PFSK-1 (cell line): ENCODE measurements around the gene PLPPR1.

Experiments used
- FOXP2 ChIP-seq: optimal IDR thresholded peaks from 2 replicates; pipeline ENCODE3; 2011; ENCODE audit warnings: borderline replicate concordance, control low read depth, inconsistent platforms; ENCODE audit not compliant: insufficient read depth; ENCODE audit errors: extremely low read length, extremely low read depth
- POLR2AphosphoS5 ChIP-seq: IDR thresholded peaks from 2 replicates; pipeline ENCODE4 v1.6.1; 2012; ENCODE audit warnings: low read depth, mild to moderate bottlenecking, control low read depth, low read length, moderate library complexity
- SIN3A ChIP-seq: IDR thresholded peaks from 2 replicates; pipeline ENCODE4 v1.6.1; 2012; ENCODE audit warnings: mild to moderate bottlenecking, low read length, moderate library complexity, borderline replicate concordance; ENCODE audit not compliant: insufficient read depth
- TAF1 ChIP-seq: IDR thresholded peaks from 2 replicates; pipeline ENCODE4 v1.6.1; 2012; ENCODE audit warnings: low read length, control low read depth, borderline replicate concordance; ENCODE audit not compliant: insufficient read depth
- TF ChIP-seq, protein P1 (sequence below), 2 experiments: IDR thresholded peaks; 2 replicates each; pipeline versions ENCODE4 v1.6.1 to v1.8.0; 2011 to 2012; ENCODE audit warnings: low read depth in 2 of 2, low read length in 2 of 2, control low read depth in 1 of 2, inconsistent platforms in 1 of 2, mild to moderate bottlenecking in 1 of 2, moderate library complexity in 1 of 2; ENCODE audit not compliant: insufficient read depth in 1 of 2

PLPPR1 gene

DNA sequence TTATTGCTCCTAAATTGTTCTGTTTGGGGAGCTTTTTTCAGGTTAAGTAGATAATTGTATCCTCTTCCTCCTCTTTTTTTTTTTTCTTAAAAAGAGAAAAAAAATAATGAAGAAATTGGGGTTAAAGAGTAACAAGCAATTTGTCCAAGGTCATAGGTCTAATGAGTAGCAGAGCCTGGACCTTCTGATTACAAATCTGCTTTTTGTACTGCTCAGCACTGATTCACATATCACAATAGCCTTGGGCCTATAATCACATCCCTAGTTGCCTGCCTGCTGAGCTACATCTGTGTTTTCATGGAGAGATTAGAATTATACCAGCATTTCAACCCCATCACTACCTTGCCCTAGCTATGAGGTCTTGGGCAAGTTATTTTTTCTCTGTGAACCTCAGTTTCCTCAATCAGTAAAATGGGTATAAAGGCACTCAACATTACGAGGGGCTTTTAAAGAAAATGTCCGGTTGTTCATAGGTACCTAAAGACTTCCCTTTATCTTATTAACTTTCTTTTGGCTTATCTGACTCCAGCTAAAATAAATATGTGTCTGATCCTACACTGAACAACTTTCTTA is 204.0 kb downstream of the PLPPR1 start:
- TF ChIP-seq, protein P1, sequence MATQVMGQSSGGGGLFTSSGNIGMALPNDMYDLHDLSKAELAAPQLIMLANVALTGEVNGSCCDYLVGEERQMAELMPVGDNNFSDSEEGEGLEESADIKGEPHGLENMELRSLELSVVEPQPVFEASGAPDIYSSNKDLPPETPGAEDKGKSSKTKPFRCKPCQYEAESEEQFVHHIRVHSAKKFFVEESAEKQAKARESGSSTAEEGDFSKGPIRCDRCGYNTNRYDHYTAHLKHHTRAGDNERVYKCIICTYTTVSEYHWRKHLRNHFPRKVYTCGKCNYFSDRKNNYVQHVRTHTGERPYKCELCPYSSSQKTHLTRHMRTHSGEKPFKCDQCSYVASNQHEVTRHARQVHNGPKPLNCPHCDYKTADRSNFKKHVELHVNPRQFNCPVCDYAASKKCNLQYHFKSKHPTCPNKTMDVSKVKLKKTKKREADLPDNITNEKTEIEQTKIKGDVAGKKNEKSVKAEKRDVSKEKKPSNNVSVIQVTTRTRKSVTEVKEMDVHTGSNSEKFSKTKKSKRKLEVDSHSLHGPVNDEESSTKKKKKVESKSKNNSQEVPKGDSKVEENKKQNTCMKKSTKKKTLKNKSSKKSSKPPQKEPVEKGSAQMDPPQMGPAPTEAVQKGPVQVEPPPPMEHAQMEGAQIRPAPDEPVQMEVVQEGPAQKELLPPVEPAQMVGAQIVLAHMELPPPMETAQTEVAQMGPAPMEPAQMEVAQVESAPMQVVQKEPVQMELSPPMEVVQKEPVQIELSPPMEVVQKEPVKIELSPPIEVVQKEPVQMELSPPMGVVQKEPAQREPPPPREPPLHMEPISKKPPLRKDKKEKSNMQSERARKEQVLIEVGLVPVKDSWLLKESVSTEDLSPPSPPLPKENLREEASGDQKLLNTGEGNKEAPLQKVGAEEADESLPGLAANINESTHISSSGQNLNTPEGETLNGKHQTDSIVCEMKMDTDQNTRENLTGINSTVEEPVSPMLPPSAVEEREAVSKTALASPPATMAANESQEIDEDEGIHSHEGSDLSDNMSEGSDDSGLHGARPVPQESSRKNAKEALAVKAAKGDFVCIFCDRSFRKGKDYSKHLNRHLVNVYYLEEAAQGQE (IDR thresholded peaks at IDR 0.05; ENCODE audit: insufficient read depth in 1 of 2, low read depth in 2 of 2, low read length in 2 of 2), result no peak
- no peak for TF ChIP-seq SIN3A
- TF ChIP-seq TAF1, result no peak
- TF ChIP-seq POLR2AphosphoS5, result no peak
- no peak for TF ChIP-seq FOXP2

DNA sequence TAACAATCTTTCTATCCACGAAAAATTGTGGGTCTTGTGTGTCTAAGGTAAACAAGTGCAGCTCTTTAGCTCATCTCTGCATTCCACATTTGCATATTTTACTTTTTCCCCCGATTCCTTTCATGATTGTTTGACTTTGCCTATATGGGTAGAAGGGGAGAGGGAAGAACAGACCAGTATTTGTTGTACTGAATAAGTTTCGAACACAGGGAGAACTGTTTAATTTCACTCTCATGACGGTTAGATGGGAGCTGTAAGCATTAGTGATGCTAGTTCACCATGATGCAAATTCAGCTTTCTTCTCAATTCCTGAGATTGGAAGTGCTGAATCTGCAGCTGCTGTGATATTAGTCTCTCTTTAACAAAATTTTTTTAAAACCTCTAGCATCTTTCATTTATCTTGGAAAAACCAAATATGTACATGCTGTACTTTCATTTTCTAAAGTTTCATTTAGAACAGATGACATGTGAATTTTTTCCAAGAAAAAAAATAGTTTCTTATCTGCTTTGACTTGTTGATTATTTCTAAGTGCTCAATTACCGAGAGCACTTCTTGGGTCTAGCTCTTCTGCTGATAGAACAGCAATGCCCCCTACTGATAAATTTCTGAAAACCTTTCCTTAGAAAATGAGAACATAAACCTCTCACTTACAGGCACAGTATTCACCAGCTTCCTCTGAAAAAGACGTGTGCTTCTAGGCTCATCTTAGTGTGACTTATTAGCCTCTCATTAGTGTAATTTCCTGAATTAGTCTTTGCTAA is 206.8 kb downstream of the PLPPR1 start:
- TF ChIP-seq FOXP2 (no peak), POLR2AphosphoS5 (no peak), TAF1 (no peak), SIN3A (no peak)
- TF ChIP-seq, protein P1 (IDR thresholded peaks at IDR 0.05; ENCODE audit: insufficient read depth in 1 of 2, low read depth in 2 of 2, low read length in 2 of 2), result no peak

DNA sequence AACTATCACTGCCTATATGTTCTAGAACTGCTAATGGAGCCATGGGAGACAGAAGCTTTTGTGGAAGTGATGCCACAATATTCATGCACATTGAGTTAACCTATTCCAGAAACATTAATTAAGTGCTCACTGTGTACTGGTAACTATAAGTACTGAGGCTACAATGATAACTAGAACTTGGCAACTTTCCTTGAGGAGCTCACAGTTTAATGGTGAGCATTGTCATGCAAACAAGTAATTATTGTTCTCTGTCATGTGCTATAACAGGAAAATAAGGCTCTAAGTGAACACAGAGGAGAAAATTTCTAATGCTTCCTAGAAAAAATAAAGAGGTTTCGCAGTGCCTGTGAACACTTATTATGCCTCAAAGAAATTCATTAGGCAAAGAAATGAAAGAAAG is 214.1 kb downstream of the PLPPR1 start:
- TF ChIP-seq TAF1 (no peak), SIN3A (no peak), FOXP2 (no peak), POLR2AphosphoS5 (no peak)
- TF ChIP-seq, protein P1 (IDR thresholded peaks at IDR 0.05; ENCODE audit: insufficient read depth in 1 of 2, low read depth in 2 of 2, low read length in 2 of 2), result no peak

DNA sequence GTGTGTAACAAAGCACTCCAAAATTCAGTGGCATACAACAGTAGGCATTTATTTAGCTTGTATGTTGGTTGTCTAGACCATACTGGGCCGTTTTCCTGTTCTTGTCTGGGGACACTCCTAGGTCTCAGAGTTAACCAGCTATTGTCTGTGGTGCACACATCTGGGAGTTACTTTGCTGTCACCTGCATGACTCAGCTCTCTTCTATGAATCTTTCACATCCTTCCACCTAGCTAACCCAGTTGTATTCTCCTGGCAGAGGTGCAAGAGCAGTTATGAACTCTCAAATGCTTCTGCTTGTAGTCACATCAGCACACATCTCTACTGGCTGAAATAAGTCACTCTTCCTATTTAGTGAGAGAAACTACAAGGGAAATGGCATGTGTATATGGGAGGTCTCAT is 218.2 kb downstream of the PLPPR1 start:
- no peak for TF ChIP-seq FOXP2
- TF ChIP-seq, protein P1 (IDR thresholded peaks at IDR 0.05; ENCODE audit: insufficient read depth in 1 of 2, low read depth in 2 of 2, low read length in 2 of 2), result no peak
- no peak for TF ChIP-seq POLR2AphosphoS5
- no peak for TF ChIP-seq TAF1
- TF ChIP-seq SIN3A, result no peak
